Upper lobe of left lung (tissue), 6 donors: ENCODE data around the gene YIPF1. TPM values are rescaled to one million over a fixed set of nuclear protein-coding genes. Genes with fewer than 3 reads are reported as not detected.
A peak's percentile ranks its signal among the peaks of the same experiment; 100 is the strongest.

Experiments used
- ATAC-seq, 2 donors: fragments of 200-7000 bp; cut with Tn5 transposase; one replicate each; pipeline ENCODE4 v1.9.1; 2022; ENCODE audit warnings: mild to moderate bottlenecking in 2 of 2, moderate library complexity in 2 of 2; ENCODE audit not compliant: low FRiP score in 2 of 2
- DNase-seq, 2 donors: peaks; one replicate each; pipeline ENCODE4 v3.0.0-alpha.2; 2019 to 2020
- H3K27ac ChIP-seq, 4 donors: fragments of 200-600 bp; sonication (generic); one replicate each; pipeline ENCODE4 v1.5.1; 2016 to 2019
- H3K27me3 ChIP-seq, 4 donors: fragments of 200-600 bp; sonication (generic); one replicate each; pipeline ENCODE4 v1.5.1; 2017 to 2019
- H3K36me3 ChIP-seq, 4 donors: fragments of 200-600 bp; sonication (generic); one replicate each; pipeline ENCODE4 v1.5.1; 2016 to 2019
- H3K4me1 ChIP-seq, 4 donors: fragments of 200-600 bp; sonication (generic); one replicate each; pipeline ENCODE4 v1.5.1; 2018 to 2019
- H3K4me3 ChIP-seq, 4 donors: fragments of 200-600 bp; sonication (generic); one replicate each; pipeline ENCODE4 v1.5.1; 2017 to 2019; ENCODE audit warnings: mild to moderate bottlenecking in 2 of 4, moderate library complexity in 1 of 4
- H3K9me3 ChIP-seq, 4 donors: fragments of 200-600 bp; sonication (generic); one replicate each; pipeline ENCODE4 v1.5.1; 2018 to 2019
- EP300 ChIP-seq, 4 donors: sonication (generic); formaldehyde crosslinking; IDR thresholded peaks; one replicate each; pipeline ENCODE4 v1.5.1; 2017; ENCODE audit warnings: antibody characterized with exemption in 4 of 4, control low read depth in 2 of 4
- POLR2A ChIP-seq, 4 donors: fragments of 450-650 bp; IDR thresholded peaks; one replicate each; pipeline ENCODE4 v1.5.1; 2016 to 2017; ENCODE audit warnings: antibody characterized with exemption in 4 of 4, mild to moderate bottlenecking in 2 of 4
- POLR2AphosphoS5 ChIP-seq, 2 donors: sonication (generic); formaldehyde crosslinking; IDR thresholded peaks; one replicate each; pipeline ENCODE4 v1.5.1; 2017; ENCODE audit warnings: antibody characterized with exemption in 2 of 2
- WGBS, 2 donors: methylation state at CpG; one replicate each; pipeline ENCODE4 v1.1.5; 2017 to 2018; 5-methylcytosine and 5-hydroxymethylcytosine counted together
- total RNA-seq, 6 donors: library from RNA; depleted of rRNA in 4 of 6; stranded (reverse); fragments of >200 nt in 4 of 6; gene quantifications; one replicate each; pipeline versions ENCODE4 v1.1.0 to v1.2.1, GENCODE V29; 2016 to 2021
- TF ChIP-seq, protein P1 (sequence below), 6 experiments: fragments of 450-650 bp in 4 of 6; fragments of 200-600 bp in 2 of 6; sonication (generic) in 2 of 6; IDR thresholded peaks; one replicate each; pipeline ENCODE4 v1.5.1; 2016 to 2019; ENCODE audit warnings: antibody characterized with exemption in 6 of 6
- donor health status: DM: no; HTN: no; CAD: no; lungs with moderate emphysema.
- donor health status: DM: no; HTN: yes; CAD: no; lungs with severe emphysema.

The YIPF1 gene
- total RNA-seq, 6 donors from 2014 or later: 14.8 to 52.4 (median 22.0) TPM

DNA sequence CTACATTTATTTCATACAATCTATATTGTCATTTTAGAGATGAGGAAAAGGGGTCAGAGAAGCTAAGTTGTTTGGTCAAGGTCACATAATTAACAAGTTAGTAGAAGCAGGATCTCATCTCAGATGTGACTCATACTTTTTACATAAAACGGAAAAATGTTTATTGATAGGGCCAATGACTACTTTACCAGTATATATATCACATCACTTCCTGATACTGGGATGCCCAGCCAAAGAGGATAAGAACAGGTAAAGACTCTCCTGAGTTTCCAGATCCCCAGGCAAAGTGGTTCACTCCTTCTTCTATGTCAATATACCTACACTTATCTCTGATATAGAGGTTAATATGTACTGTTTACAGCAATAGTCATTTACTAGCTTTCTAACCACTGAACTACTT lies 21.0 kb downstream of the YIPF1 start:
- H3K27ac ChIP-seq: no peak overlapping the region
- WGBS, 2 donors: 84 to 92% methylated on average over 1 of the region's 1 CpG
- H3K9me3 ChIP-seq: no peaks in the 10 kb centered on the region
- H3K27me3 ChIP-seq: no peaks in the 10 kb centered on the region
- H3K36me3 ChIP-seq: peaks cover 16 to 92% (median 38%) of the 10 kb centered on the region in 4 donors
- DNase-seq: no peak
- no peaks in the 10 kb centered on the region for H3K4me1 ChIP-seq
- ATAC-seq: no peak
- no peak overlapping the region for H3K4me3 ChIP-seq
- TF ChIP-seq, protein P1, sequence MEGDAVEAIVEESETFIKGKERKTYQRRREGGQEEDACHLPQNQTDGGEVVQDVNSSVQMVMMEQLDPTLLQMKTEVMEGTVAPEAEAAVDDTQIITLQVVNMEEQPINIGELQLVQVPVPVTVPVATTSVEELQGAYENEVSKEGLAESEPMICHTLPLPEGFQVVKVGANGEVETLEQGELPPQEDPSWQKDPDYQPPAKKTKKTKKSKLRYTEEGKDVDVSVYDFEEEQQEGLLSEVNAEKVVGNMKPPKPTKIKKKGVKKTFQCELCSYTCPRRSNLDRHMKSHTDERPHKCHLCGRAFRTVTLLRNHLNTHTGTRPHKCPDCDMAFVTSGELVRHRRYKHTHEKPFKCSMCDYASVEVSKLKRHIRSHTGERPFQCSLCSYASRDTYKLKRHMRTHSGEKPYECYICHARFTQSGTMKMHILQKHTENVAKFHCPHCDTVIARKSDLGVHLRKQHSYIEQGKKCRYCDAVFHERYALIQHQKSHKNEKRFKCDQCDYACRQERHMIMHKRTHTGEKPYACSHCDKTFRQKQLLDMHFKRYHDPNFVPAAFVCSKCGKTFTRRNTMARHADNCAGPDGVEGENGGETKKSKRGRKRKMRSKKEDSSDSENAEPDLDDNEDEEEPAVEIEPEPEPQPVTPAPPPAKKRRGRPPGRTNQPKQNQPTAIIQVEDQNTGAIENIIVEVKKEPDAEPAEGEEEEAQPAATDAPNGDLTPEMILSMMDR (IDR thresholded peaks at IDR 0.05): no peak
- TF ChIP-seq EP300 (IDR thresholded peaks at IDR 0.05): no peak
- TF ChIP-seq POLR2A (IDR thresholded peaks at IDR 0.05): no peak
- TF ChIP-seq POLR2AphosphoS5 (IDR thresholded peaks at IDR 0.05): no peak

DNA sequence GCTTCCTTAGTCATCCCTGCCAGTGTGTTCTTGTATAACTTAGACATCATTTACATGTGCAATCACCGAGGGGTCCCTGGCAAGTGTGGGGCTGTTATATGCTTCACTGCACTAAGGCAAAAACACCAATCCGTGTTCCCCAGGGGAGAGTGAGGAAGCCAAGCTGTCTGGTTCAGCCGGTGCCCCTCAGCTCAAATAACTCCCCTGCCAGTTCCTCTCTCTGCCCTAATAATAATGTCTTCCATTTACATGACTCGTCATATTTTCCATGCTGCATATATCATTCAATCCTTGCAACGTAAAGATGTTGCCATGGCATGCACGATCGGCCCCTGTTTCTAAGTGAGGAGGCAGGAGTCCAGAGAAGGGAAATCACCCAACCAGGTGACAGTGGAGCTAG lies 27.1 kb downstream of the YIPF1 start:
- H3K27ac ChIP-seq: no peak overlapping the region
- WGBS, 2 donors: 77 to 86% methylated on average over 7 of the region's 7 CpGs
- H3K4me3 ChIP-seq: no peak overlapping the region
- no peaks in the 10 kb centered on the region for H3K9me3 ChIP-seq
- no peaks in the 10 kb centered on the region for H3K4me1 ChIP-seq
- DNase-seq: no peak
- ATAC-seq: no peak
- H3K27me3 ChIP-seq: no peaks in the 10 kb centered on the region
- peaks cover 12 to 77% (median 42%) of the 10 kb centered on the region in 4 donors for H3K36me3 ChIP-seq
- TF ChIP-seq EP300 (IDR thresholded peaks at IDR 0.05) (no peak), POLR2A (IDR thresholded peaks at IDR 0.05) (no peak), POLR2AphosphoS5 (IDR thresholded peaks at IDR 0.05) (no peak)
- TF ChIP-seq, protein P1 (IDR thresholded peaks at IDR 0.05): no peak

DNA sequence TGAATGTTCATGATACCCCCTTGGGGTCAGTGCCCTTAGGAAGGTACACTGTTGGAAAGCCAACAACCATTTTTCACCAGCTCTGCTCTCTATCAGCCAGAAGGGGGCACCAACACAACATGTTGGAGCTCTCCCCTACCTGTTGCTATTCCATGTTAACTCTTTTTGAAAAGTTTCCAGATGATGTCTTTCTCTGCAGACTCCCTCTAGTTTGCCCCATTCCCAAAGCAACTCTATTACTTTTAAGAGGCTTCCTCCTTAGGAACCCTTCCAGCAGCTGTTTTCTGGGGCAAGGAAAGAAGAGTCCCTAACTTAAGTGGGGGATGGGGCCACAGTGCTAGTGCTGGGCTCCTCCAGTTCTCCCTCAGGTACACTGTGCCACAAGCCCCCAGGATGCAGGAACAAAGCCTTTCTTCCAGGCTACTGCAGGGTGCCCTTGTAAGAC lies 28.6 kb downstream of the YIPF1 start:
- peaks cover 8 to 80% (median 48%) of the 10 kb centered on the region in 4 donors for H3K36me3 ChIP-seq
- no peak overlapping the region for H3K4me3 ChIP-seq
- DNase-seq: peak in 1 of 2 donors; percentile 34
- no peaks in the 10 kb centered on the region for H3K27me3 ChIP-seq
- H3K27ac ChIP-seq: no peak overlapping the region
- H3K9me3 ChIP-seq: no peaks in the 10 kb centered on the region
- TF ChIP-seq, protein P1 (IDR thresholded peaks at IDR 0.05): peak; percentile 39 to 69 (median 52)
- TF ChIP-seq POLR2A (IDR thresholded peaks at IDR 0.05) (no peak), POLR2AphosphoS5 (IDR thresholded peaks at IDR 0.05) (no peak)
- no peaks in the 10 kb centered on the region for H3K4me1 ChIP-seq
- peak; percentile 64 to 78 for ATAC-seq

DNA sequence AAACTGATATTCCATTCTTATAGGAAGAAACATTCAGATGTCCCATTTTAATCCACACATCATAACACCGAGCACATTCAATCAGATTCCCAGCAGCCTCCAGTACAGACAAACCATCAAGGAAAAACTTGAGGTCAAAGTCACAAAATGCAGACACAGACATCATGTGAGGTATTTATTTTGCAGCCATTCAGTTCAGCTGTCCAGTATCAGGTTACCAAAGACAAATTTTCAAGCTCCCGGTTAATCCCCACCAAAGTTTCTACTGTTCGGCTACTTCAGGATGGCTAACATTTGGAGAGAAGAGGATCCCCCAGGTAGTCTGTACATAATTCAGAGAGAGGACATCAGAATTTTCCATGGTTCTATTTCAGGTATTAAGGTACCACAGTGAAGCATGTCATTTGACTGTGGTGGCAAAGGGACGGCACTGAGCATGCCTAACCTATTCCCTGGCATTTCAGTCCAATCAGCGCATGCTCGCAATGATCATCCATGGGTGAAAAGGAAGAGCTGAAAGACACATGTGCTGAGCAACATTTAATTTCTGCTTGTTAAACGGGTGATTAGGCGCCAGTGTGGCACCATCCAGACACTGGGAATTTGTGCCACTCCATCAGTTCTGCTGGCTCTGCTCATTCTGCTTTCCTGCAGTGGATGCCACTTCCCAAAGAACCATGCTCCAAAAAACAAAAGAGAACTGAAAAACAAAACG lies 37.9 kb downstream of the YIPF1 start:
- H3K27me3 ChIP-seq: no peaks in the 10 kb centered on the region
- ATAC-seq (no peak), DNase-seq (no peak)
- TF ChIP-seq POLR2A (IDR thresholded peaks at IDR 0.05): no peak
- TF ChIP-seq, protein P1 (IDR thresholded peaks at IDR 0.05): no peak
- no peak for TF ChIP-seq POLR2AphosphoS5 (IDR thresholded peaks at IDR 0.05)
- TF ChIP-seq EP300 (IDR thresholded peaks at IDR 0.05): no peak
- H3K27ac ChIP-seq: no peak overlapping the region
- no peaks in the 10 kb centered on the region for H3K9me3 ChIP-seq
- H3K4me1 ChIP-seq: no peaks in the 10 kb centered on the region
- 86 to 92% methylated on average over 9 of the region's 9 CpGs for WGBS, 2 donors
- no peak overlapping the region for H3K4me3 ChIP-seq
- H3K36me3 ChIP-seq: peaks cover 14 to 56% (median 41%) of the 10 kb centered on the region in 4 donors
